DOHH2 (cell line): ENCODE results near the gene CCDC38.

Experiments
- EZH2phosphoT487 ChIP-seq: fragments of 200-600 bp; sonication (generic); IDR thresholded peaks from 2 replicates; pipeline ENCODE4 v1.6.1; 2017; ENCODE audit warnings: borderline replicate concordance, mild to moderate bottlenecking, antibody characterized with exemption, low read length, moderate library complexity, mixed read lengths
- TF ChIP-seq, protein P1 (sequence below): fragments of 200-600 bp; sonication (generic); IDR thresholded peaks from one replicate; pipeline ENCODE4 v1.5.1; 2014; ENCODE audit warnings: antibody characterized with exemption, mild to moderate bottlenecking, low read depth, low read length; ENCODE audit not compliant: poor library complexity, severe bottlenecking

- TF ChIP-seq, protein P1, sequence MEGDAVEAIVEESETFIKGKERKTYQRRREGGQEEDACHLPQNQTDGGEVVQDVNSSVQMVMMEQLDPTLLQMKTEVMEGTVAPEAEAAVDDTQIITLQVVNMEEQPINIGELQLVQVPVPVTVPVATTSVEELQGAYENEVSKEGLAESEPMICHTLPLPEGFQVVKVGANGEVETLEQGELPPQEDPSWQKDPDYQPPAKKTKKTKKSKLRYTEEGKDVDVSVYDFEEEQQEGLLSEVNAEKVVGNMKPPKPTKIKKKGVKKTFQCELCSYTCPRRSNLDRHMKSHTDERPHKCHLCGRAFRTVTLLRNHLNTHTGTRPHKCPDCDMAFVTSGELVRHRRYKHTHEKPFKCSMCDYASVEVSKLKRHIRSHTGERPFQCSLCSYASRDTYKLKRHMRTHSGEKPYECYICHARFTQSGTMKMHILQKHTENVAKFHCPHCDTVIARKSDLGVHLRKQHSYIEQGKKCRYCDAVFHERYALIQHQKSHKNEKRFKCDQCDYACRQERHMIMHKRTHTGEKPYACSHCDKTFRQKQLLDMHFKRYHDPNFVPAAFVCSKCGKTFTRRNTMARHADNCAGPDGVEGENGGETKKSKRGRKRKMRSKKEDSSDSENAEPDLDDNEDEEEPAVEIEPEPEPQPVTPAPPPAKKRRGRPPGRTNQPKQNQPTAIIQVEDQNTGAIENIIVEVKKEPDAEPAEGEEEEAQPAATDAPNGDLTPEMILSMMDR = no peak
- TF ChIP-seq EZH2phosphoT487 = no peak
Measured at GRCh38 chr12:95820096-95820703, 122.2 kb downstream of the CCDC38 start.
